NCI-H1694 treated with DMSO at 0.1 percent for 48 hours (cell line): ENCODE results near the gene SMARCA4.

Experiments used
- DNase-seq: peaks from one replicate; lab custom pipeline; 2025; lab: John Stamatoyannopoulos, UW

Gene SMARCA4

GRCh38 chr19:10960314-10961072 lies at the start of gene SMARCA4:
SMARCA4 (plus strand) TSS chr19:10961030; CDS start chr19:10984152, 23,122 bp downstream.
- peak; percentile 80 for DNase-seq

DNA sequence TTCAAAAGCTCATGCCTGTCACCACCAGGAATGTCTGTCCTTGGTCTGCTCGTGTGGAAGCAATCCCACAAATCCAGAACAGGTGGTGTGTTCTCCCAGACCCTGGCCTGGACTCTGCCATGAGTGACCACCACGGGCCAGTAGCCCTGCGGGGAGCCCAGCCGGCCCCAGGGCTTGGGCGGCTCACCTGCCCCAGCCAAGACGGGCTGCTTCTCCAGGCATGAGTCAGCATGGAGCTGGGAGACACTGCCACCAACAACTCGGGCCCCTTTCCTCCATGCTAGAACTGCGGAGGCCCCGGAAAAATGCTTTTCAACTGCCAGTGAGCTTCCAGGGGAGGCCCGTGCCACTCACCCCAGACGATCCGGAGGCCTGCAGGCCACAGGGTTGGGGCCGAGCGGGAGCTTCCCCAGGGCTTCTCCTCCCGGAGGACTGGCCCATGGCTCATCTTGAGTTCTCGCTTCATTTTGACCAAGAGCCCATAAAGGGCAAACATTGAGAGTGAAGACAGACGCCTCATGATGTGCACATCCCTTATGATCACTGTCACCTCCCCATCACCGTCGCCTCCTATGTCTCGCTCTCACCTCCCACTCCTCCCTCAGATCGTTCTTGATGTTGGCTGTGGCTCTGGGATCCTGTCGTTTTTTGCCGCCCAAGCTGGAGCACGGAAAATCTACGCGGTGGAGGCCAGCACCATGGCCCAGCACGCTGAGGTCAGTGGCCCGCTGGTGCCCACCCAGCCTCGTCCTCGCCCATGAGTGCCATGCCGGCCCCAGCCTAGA lies 49.1 kb upstream of the SMARCA4 start:
- DNase-seq: no peak

DNA sequence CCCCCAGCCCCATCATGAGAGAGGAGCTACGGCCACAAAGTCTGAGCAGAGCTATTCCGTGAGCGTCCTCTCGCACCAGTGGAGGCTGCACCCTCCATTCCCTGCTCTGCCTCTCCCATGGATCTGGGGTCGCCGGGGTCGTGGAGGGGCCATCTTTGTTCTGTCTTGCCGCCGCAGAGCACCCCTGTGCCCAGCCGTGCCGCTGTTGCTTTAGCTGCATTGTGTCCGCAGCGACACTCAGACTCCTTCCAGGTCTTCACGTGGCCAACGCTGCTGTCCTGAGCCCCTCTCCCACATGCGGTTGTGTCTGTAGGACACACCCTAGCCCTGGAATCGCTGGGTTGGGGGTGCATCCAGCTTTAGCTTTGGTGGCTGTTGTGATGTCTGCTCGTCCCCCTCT lies 48.2 kb upstream of the SMARCA4 start:
- DNase-seq: no peak

GRCh38 chr19:10913716-10914340 lies 47.0 kb upstream of the SMARCA4 start:
- no peak for DNase-seq

DNA sequence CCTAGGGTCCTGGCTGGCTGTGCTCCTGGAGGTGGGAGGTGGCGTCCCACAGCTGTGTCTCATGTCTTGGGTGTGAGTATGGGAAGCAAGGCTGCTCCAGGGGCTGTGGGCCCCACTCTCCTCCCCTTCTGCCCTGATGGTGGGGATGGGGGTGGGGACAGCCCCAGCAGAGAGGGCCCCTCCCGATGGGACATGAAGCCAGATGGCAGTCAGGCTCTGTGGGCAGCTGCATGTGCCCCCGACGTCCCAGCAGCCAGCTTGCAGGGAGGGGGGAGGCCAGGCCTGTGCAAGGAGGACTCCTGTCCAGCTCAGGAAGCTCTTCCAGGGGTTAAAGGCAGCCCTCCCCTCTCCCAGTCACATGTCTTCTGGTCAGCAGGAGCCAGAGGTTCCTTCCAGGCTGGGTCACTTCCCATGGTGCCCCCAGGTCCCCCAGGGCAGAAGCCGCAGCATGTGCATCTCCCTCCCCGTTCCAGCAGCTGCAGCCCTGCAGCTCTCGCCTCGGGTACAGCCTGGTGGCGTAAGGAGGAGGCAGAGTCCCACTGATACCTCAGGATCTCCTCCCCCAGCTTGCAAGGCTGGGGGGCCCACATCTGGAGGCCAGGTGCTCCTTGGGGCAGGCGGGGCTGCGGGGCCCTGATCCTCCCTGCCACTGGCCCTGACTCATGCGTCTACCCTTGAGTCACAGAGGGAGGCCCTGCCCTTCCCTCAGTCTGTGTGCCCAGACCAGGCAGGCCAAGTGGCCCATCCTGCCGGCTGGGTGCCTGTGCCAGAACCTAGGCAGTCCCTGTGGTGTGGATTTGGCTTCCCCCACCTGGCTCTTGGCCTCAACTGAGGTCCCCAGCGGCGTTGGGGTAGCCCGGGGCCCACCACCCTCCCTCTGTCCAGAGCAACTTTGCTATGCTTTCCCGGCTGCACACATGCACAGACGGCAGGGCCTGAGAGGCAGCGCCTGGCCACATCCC lies 45.4 kb upstream of the SMARCA4 start:
- DNase-seq: no peak

GRCh38 chr19:10916602-10917001 lies 44.2 kb upstream of the SMARCA4 start:
- DNase-seq: no peak

- no peak for DNase-seq
These were observed 42.5 kb upstream of the SMARCA4 start for GRCh38 chr19:10918359-10918758.

- no peak for DNase-seq
These were observed 41.2 kb upstream of the SMARCA4 start for GRCh38 chr19:10919352-10920287.

GRCh38 chr19:10920288-10920655 lies 40.6 kb upstream of the SMARCA4 start:
- no peak for DNase-seq

DNA sequence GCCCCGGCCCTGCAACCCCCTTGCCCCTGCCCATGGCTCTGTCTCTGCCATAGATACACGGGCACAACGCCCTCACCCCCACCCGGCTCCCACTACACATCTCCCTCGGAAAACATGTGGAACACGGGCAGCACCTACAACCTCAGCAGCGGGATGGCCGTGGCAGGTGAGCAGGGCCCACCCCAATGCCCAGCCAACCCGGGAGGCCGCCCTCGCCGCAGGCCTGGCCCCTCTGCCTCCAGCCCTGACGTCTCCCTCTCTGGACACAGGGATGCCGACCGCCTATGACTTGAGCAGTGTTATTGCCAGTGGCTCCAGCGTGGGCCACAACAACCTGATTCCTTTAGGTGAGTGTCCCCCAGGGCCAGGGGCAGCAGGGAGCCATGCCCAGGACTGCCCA lies 40.0 kb upstream of the SMARCA4 start:
- DNase-seq: no peak

- no peak for DNase-seq
These were observed 39.5 kb upstream of the SMARCA4 start for GRCh38 chr19:10921199-10921909.

- DNase-seq: no peak
These were observed 38.8 kb upstream of the SMARCA4 start for GRCh38 chr19:10921910-10922637.

- no peak for DNase-seq
These were observed 38.2 kb upstream of the SMARCA4 start for GRCh38 chr19:10922638-10923014.

GRCh38 chr19:10923260-10924112 lies 37.3 kb upstream of the SMARCA4 start:
- DNase-seq: no peak

GRCh38 chr19:10924597-10924996 lies 36.2 kb upstream of the SMARCA4 start:
- no peak for DNase-seq

GRCh38 chr19:10927730-10928562 lies 32.9 kb upstream of the SMARCA4 start:
- DNase-seq: no peak
